ENCODE data around the gene ZCCHC24.
"Not testable (repeated sequence)": the region's sequence is repeated elsewhere in the genome, so short reads cannot be mapped to it uniquely, and the experiment has no call there.

The ZCCHC24 gene

GRCh38 chr10:79472449-79472848 lies 27.0 kb upstream of the ZCCHC24 start:
- no peak for DNase-seq

DNA sequence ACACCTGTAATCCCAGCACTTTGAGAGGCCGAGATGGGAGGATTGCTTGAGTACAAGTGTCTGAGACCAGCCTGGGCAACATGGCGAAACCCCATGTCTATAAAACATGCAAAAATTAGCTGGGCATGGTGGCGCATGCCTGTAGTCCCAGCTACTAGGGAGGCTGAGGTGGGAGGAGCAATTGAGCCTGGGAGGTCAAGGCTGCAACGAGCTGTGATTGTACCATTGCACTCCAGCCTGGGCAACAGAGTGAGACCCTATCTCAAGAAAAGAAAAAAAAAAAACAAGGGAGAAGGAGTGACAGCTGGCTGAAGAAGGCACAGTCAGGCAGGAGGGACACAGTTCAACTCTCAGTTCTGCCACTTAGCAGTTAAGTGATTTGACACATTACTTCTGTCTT lies 26.4 kb upstream of the ZCCHC24 start:
- no peak for DNase-seq

- DNase-seq = no peak
Observed at GRCh38 chr10:79470096-79470495, 24.7 kb upstream of the ZCCHC24 start.

DNA sequence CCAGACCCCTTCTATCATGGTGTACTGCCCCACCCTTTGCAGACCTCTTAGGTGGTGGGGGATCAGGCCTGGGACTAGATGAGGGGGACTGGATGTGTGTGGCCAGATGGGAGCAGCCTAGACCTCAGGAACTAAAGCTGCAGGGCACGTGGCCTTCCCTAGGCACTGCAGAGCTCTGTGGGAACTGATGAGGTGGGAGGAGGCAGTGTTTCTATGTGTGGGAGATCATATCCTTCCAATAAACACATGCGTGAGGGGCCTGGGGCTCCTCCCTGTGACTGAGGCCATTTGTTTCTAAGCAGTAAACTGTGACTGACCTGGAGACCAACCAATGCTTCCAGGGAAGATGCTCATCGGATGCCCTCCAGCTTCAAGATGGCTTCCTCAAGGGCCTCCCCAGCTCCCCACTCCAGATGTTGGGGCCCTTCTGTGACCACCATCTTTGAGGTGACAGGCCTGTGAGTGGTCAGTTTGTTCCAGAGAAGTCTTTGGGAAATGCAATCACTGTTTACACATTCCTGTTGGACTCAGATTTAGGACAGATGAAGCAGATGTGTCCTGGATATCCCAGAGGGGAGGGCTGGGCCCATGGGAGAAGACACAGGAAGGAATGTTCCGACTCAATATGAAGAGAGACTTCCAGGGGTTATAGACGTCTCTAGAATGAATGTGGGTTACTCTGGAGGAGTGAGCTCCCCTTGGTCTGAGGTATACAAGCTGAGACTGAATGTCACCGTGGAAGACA lies 23.6 kb upstream of the ZCCHC24 start:
- DNase-seq = no peak

DNA sequence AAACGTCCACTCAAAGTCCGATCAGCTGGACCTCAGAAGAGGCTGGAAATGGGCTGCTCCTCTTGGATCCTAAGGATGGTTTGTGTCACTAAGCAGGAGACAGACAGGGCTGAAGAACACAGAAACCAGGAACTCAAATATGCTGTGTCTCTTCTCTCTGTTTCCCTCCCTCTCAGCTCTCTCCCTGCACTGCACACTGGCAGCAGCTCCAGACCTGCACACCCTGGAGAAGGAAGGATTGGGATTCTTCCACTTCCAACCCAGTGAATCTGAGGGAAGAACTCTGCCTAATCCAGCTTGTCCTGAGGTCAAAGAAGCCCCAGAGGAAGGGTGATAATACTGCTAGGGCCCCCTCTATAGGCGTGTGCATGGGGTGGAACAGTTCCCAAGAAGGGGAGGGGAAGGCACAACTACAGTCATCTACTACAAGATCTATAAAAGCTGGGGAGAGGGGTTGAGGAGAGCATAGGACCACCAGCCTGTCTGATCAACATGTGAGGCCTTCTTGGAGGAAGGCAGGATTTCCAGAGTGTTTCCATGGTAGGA lies 22.7 kb upstream of the ZCCHC24 start:
- DNase-seq = no peak

DNA sequence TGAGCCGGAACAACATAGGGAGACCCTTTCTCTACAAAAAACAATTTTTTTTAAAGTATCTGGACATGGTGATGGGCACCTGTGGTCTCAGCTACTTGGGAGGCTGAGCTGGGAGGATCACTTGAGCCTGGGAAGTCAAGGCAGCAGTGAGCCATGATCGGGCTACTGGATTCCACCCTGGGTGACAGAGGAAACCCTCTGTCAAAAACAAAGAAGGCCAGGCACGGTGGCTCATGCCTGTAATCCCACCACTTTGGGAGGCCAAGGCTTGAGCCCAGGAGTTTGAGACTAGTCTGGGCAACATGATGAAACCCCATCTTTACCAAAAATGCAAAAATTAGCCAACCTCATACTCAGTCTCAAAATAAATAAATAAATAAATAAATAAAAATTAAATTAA lies 19.9 kb upstream of the ZCCHC24 start:
- no peak for DNase-seq

DNA sequence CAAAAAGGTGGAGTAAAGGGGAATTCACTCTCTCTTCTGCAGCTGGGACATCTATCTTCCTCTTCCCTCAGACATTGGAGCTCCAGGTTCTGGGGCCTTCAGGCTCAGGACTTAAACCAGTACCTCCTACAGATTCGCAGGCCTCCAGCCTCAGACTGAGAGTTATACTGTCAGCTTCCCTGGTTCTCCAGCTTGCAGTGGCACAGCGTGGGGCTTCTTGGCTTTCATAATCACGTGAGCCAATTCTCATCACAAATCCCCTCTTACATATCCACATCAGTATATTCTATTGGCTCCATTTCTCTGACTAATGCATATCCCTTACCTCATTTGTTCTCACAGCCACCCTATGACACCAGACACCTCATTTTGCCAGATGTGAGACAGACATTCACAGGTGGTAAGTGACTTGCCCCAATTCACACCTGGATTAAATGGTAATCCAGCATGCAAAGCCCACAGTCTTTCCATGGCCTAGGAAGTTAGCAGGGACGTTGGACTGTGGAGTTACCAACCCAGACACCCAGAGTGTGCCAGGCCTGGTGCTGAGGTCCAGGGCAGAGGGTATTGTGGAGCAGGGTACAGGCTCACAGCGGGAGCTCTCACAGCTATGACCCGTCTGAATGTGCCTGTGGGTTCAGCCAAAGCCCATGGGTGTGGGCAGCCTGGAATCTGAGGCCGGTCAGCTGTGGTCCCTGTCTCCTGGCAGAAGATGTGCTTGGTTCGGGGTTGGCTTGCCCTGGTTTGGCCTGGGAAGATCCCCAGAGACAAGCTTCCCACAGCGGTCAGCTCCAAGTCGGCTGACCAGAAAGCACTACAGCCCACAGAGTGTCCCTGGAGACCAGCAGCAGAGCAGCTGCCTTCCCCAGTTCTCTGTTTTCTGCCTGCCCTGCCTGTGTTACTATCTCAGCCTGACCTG lies 18.4 kb upstream of the ZCCHC24 start:
- no peak for DNase-seq

DNA sequence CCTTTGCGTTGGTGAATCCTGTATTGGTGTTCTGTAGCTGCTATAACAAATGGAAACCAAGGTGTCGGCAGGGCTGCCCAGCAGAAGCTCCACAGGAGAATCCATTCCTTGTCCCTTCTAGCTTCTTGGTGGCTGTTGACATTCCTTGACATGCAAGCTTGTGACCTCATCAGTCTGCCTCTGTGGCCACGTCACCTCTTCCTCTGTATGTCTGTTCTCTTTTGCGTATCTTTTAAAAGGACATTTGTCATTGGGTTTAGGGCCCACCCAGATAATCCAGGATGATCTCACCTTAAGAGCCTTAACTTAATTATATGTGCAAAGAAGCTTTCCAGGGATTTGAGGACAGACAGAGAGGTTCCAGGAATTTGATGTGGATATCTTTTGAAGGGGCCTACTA lies 15.3 kb upstream of the ZCCHC24 start:
- DNase-seq = no peak

DNA sequence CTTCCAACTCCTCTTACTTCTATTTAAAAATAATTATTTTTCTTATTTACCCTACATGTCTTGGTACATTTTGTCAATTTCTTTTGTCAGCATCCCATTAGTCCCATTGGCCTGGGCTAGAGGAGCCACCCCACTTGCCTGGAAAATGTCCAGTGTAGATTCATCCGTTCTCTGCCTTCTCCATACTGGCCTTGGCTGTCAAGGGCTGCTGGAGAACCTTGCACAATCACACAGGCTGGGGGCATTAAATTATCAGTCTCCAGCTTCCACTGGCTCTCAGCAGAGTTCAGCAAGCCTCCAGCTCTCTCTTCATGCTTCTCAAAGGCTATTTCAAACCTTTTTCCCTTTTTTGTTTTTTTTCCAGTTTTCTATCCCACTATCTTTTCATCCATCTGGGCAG lies 13.8 kb upstream of the ZCCHC24 start:
- no peak for DNase-seq

DNA sequence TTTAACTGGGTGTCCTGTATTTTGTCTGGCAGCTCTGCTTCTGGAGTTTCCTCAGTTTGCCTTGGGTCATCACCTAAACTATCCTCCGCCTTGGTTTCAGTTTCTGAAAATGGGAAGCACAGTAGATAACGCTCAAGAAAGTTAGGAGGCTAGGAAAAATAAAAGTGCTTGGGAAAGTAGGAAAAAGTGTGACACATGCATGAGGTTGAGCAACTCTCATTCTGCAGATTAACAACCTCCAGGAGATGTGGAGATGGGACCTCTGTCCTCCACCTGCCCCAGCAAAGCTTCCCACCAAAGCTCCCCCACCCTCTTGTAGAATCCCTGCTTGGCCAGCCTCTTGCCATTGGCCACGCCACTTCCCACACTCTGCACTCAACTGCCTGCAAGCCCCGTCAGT lies 13.1 kb upstream of the ZCCHC24 start:
- no peak for DNase-seq

DNA sequence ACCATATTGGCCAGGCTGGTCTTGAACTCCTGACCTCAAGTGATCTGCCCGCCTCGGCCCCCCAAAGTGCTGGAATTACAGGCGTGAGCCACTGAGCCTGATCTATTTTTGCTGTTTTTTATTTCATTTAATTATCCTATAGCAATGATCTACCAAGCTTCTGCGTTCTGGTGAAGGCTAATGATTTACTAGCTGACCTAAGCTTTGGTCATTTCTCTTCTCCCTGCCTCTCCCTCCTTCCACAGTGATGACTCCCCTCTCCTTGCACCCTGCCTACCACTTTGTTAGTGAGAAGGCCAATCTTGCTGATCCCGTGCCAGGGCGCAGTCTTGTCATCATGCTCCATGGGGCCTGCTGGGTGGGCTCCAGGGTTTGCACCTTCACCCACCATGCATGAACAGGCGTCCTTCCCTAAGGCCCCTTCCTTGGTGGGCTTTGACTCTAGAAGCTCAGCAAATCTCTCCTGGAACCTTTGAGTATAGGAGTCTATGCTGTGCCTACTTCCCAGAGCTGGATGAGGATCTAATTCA lies 11.9 kb upstream of the ZCCHC24 start:
- no peak for DNase-seq

DNA sequence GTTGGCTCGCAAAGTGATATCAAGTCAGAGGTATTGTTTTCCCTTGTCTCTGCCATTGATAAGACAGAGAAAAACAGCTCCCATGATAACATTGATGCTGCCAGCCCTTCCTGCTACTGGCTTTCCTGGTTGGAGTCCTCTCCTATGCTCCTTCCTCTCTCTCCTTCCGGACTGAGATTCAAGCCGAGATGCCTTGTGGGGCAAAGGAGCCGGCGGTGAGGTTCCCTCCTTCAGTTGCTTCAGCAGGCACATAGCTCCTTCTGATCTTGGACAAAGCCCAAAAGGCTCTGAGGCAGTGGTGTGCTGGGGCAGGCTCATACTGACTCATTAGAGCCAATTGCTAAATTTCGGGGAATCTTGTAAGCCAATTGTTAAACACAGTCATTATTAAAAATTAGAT lies 8.8 kb upstream of the ZCCHC24 start:
- no peak for DNase-seq

DNA sequence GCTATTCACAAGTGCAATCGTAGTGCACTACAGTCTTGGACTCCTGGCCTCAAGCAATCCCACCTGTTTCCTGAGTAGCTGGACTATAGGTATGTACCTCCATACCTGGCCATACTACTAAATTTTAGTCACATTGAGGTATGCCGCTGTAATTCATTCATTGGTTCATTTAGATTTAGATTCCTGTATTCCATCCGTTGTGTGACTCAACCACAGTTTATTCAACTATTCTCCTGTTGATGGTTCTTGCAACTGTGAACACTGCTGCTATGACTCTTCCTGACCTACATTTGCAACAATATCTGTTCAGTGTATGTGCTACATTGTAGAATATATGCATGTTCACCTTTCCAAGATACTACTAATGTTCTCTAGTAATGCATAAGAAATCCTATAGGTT lies 8.0 kb upstream of the ZCCHC24 start:
- DNase-seq = no peak

- no peak for DNase-seq
Observed at GRCh38 chr10:79452174-79452611, 6.8 kb upstream of the ZCCHC24 start.

DNA sequence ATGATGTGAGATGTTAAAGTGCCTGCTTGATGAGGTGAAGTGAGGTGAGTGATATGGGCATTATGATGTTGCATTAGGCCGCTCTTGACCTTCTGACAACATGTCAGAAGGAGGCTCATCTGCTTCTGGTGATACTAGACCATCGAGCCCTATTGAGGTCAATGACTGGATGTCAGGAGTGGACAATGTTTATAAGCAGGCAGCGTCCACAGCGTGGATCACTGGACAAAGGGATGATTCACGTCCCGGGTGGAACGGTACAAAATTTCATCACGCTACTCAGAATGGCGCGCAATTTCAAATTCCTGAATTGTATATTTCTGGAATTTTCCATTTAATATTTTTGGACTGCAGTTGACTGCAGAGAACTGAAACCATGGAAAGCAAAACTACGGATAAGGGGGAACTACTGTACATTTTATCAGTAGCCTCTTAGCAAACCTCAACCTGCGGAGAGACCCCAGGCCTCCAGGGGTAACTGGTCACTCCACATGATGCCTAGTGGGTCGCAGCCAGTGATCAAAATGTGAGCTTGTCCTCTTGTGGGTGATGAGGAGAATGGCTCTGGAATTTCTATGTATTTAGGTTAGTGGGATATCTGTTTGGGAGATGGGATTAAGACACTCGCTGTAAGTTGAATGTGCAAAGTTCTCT lies 5.7 kb upstream of the ZCCHC24 start:
- DNase-seq = no peak

DNA sequence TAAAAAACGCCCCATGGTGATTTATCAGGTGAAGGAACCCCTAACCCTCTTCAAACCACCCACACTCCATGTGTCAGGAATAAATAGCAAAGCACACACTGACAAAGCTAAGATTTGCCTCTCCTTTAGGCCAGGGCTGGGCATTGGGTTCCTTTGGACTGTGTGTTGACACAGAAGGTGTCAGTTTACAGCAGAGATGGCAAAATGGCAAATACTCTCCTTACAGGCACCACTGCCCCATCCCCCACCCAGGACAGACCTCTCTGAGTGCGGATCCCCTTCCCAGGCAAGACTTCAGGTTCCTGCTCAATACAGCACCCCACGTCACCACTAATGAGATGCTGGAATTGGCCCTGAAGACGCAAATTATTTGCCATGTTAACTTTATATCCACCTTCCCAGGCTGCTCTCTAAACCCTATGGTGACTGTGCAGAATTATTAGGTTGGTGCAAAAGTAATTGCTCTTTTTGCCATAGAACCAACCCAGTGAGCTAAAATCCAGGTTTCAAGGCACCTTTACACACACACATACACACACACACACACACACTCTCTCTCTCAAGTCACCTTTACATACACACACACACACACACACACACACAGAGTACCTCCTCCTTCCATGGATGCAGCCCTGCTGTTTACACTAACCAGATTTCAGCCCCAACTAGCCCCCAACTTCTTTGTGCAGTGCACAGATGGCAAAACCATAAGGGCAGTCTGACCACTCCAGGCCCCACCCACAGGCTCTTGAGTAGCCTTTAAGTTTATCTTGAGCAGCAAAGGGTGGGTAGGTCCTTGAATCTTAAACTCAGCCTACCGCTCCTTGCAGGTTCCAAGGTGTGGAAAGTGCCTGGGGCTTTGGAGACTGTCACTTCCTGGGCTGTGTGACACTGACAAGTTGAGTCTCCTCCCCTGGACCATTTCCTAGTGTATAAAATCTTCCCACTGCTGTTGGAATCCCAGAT lies 4.0 kb upstream of the ZCCHC24 start:
- no peak for DNase-seq

- no peak for DNase-seq
Observed at GRCh38 chr10:79448732-79449049, 3.3 kb upstream of the ZCCHC24 start.

- no peak for DNase-seq
Observed at GRCh38 chr10:79447911-79448731, 2.7 kb upstream of the ZCCHC24 start.

DNA sequence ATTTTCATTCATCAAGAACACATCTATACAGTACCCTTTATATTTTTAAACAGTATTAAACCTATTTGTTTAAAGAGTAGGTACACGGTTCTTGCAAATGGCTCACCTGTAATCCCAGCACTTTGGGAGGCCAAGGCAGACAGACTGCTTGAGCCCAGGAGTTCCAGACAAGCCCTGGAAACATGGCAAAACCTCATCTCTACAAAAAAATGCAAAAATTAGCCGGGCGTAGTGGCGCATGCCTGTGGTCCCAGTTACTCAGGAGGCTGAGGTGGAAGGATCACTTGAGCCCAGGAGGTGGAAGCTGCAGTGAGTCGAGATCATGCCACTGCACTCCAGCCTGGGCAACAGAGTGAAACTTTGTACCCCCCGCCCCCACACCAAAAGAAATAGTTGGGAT lies 1.8 kb upstream of the ZCCHC24 start:
- DNase-seq = not testable (repeated sequence)

GRCh38 chr10:79446758-79447084 lies 1.3 kb upstream of the ZCCHC24 start:
- DNase-seq = no peak
